ENCODE measurements around the gene RTN4R.

RTN4R gene

DNA sequence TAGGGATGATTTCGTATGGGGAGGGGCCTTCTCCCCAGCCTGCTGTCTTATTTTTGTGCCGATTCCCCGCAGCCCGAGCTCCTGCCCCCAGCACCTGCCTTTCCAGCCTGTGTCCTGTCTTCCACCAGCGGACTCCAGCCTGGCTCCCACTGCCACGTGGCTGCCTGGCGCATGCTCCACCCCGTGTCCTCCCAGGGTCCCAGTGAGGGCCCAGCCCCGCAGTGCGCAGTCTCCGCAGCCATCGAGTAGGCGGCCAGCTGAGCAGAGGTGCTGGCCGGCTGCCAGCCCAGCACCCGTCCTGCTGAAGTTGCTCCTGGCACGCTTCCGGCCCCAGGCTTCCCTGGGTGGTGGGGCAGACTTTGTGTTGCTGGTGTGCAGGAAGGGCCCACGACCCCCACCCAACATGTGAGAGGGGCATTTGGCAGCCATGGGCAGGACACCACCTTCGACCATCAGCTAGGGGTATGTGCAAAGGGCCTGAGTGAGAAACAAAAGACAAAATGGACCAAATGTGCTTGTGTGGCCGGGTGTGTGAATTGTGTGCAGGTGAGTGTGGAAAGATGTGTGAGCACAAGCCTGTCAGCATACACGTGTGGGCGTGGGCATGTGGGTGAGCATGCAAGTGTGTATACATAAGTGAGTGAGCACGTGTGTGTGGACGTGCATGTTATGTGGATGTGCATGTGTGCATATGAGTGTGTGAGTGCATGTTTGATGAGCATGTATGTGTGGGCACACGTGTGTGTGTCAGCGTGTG lies 55.9 kb downstream of the RTN4R start:
- TF ChIP-seq, protein P1, sequence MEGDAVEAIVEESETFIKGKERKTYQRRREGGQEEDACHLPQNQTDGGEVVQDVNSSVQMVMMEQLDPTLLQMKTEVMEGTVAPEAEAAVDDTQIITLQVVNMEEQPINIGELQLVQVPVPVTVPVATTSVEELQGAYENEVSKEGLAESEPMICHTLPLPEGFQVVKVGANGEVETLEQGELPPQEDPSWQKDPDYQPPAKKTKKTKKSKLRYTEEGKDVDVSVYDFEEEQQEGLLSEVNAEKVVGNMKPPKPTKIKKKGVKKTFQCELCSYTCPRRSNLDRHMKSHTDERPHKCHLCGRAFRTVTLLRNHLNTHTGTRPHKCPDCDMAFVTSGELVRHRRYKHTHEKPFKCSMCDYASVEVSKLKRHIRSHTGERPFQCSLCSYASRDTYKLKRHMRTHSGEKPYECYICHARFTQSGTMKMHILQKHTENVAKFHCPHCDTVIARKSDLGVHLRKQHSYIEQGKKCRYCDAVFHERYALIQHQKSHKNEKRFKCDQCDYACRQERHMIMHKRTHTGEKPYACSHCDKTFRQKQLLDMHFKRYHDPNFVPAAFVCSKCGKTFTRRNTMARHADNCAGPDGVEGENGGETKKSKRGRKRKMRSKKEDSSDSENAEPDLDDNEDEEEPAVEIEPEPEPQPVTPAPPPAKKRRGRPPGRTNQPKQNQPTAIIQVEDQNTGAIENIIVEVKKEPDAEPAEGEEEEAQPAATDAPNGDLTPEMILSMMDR (conservative IDR thresholded peaks at IDR 0.05; ENCODE audit: low read depth, low read length), result no peak
- H3K4me3 ChIP-seq (ENCODE audit: low read length), result no peak overlapping the region
- no peak for DNase-seq (ENCODE audit: low read depth)

DNA sequence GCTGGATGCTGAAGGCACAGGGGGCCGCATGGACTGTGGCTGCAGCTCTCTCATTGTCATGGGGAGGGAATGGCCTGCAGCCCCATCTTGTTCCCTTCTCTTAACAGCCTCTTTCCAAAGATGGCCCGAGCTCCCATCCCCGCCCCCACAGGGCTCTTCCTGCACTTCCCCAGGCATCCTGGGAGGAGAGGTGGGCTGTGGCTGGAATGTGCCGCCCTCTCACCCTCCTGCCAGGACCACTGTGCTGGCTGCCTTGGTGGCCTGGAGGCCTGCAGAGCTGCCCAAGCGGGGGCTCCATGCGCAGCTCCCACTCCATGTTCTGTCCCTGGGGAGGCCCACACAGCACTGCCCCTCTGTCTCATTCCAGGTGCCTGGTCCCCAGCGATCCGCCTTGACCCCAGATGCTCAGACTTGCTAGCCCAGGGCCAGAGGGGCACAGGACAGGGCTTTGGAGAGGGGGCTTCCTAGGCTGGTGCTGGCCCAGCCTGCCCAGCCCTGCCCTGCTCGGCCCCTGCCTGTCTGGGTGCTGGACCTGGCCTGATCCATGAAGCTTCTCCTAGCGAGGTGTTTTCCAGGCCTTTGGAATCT lies 56.6 kb downstream of the RTN4R start:
- DNase-seq (ENCODE audit: low read depth), result no peak
- no peak overlapping the region for H3K4me3 ChIP-seq (ENCODE audit: low read length)

DNA sequence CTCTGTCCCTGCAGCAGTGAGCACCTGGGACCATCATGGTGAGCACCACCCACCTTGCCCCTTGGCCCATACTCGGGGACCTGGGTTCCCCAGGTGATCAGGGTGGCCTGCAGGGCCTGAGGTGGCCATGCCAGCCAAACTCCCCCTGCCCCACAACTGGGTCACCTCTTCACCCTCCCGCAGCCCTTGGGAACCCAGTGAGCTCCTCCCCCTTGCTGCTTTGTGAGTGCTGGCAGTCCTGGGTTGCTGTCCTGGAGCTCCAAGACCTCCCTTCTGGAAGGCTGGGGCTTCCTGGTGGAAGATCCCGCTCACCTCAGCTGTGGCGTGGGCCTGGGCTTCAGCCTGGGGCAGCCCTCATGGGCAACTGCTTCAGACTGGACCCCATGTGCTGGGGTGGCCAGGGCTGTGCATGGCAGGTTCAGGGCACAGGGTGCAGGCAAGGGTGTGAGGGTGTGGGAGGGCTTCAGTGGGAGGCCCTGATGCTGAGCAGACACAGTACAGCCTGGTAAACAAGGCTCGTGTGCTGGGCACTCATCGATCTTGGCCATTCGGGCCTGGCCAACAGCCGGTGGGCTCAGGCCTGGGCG lies 57.6 kb downstream of the RTN4R start:
- no peak overlapping the region for H3K4me3 ChIP-seq (ENCODE audit: low read length)
- no peak for DNase-seq (ENCODE audit: low read depth)
- TF ChIP-seq, protein P1 (conservative IDR thresholded peaks at IDR 0.05; ENCODE audit: low read depth, low read length), result no peak

More for the DNA sequence above, 56.6 kb downstream of the RTN4R start:
- TF ChIP-seq, protein P1 (conservative IDR thresholded peaks at IDR 0.05; ENCODE audit: low read depth, low read length), result no peak

DNA sequence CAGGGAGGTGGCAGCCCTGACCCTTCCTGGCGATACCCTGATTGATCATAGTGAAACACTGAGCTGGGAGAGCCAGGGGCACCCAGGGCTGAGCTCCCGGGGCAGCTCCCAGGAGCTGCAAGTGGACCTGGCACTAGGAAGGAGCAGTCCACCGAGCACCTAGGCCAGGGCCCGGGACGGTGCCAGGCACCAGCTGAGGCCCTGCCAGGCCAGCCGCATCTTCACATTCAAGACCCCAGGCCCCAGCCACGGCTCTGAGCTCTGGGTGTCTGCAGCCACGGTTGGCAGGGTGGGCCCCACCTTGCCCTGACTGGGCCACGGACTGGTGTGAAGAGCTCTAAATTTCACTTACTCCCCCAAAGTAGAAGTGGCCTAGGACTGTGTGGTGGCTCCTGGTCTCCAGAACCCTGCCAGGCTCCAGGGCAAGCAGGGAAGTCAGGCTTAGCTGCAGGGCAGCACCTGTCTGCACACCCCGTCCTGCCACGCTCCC lies 58.3 kb downstream of the RTN4R start:
- TF ChIP-seq, protein P1 (conservative IDR thresholded peaks at IDR 0.05; ENCODE audit: low read depth, low read length), result no peak
- no peak overlapping the region for H3K4me3 ChIP-seq (ENCODE audit: low read length)
- no peak for DNase-seq (ENCODE audit: low read depth)

DNA sequence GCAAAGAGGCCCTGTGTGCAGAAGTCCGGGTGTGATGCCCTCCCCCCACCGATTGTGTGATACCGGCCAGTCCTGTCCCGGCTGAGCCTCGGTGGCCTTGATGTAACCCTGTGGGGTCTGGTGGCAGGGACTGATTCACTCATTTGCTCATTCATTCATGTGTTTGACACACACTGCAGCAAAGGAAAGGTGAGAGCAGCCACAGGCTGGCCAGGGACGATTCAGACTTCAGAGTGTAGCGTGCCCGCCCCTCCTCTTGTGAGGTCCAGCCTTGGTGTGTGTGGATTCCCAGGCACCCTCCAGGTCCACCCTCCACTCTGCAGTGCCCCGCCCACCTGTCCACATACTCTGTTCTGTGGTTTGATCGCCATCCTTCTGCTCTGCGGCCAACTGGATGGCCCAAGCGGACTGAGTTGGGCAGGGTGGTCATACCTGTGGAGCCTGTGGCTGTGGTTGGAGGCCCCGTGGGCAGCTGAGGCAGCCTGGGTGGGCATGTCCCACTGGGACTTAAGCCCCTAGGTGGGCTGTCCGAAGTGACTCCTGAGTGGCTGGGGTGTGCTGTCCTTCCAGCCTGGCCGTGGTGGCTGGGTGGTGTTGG lies 59.3 kb downstream of the RTN4R start:
- no peak for DNase-seq (ENCODE audit: low read depth)
- H3K4me3 ChIP-seq (ENCODE audit: low read length), result no peak overlapping the region
- TF ChIP-seq, protein P1 (conservative IDR thresholded peaks at IDR 0.05; ENCODE audit: low read depth, low read length), result no peak

DNA sequence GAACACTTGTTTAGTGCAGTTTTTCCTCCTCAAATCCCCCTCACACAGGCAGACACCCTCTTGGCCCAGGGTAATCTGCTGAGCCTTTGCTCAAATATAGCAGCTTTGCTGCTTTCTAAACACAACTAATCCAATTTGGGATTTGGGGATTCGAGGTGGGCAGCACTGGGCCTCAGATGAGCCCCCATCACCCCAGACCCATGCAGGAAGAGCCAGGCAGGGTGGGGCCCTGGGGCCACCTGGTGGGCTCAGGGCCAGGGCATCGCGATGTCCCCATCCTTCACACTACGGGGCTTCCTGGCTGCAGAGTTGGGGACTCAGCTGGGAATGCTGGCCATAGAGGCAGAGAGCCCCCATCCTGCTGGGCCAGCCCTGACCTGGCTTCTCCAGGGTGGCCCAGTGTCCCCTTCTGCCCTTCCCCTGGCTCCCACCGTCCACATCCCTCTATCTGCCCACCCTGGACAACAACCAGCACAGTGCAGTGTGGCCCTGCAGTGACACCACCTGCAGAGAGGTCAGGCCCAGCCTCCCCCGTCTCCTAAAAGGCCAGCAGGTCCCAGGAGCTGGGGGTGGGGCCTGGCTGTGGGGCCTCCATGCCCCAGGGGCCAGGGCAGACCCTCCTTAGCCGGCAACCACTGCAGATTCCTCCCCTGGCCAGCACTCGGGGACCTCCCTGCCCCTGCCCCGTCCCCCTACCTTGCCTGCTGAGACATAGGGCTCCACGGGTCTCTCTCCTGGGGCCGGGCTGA lies 60.7 kb downstream of the RTN4R start:
- no peak overlapping the region for H3K4me3 ChIP-seq (ENCODE audit: low read length)
- TF ChIP-seq, protein P1 (conservative IDR thresholded peaks at IDR 0.05; ENCODE audit: low read depth, low read length), result no peak
- no peak for DNase-seq (ENCODE audit: low read depth)
